K562 (cell line): ENCODE results near the gene MYO18A. TPM values are rescaled to one million over a fixed set of nuclear protein-coding genes. Genes with fewer than 3 reads are reported as not detected.
A peak's percentile ranks its signal among the peaks of the same experiment; 100 is the strongest.

Experiments
- CHD4 ChIP-seq: fragments of 200-600 bp; sonication (generic); IDR thresholded peaks from 3 replicates; pipeline ENCODE4 v1.6.1; 2012; ENCODE audit warnings: low read depth, mild to moderate bottlenecking, mixed read lengths, low read length, inconsistent platforms; ENCODE audit not compliant: insufficient read depth, insufficient replicate concordance, poor library complexity, severe bottlenecking
- ELF4 ChIP-seq: fragments of 450-650 bp; formaldehyde crosslinking; IDR thresholded peaks from 2 replicates; pipeline ENCODE4 v1.4.0; 2022; ENCODE audit warnings: missing genetic modification characterization
- FOXP1 ChIP-seq: sonication (generic); formaldehyde crosslinking; IDR thresholded peaks from 2 replicates; pipeline ENCODE4 v1.8.0; 2022; ENCODE audit warnings: mild to moderate bottlenecking, missing genetic modification reagents
- HMBOX1 ChIP-seq: sonication (generic); IDR thresholded peaks from 2 replicates; pipeline ENCODE4 v1.6.1; 2016
- HOXB6 ChIP-seq: fragments of 250-450 bp; sonication (Bioruptor Pico); IDR thresholded peaks from 2 replicates; pipeline ENCODE4 v1.5.1; 2022; ENCODE audit warnings: mild to moderate bottlenecking, borderline replicate concordance
- LEF1 ChIP-seq: fragments of 450-650 bp; IDR thresholded peaks from 2 replicates; pipeline ENCODE4 v1.6.1; 2016; ENCODE audit warnings: mild to moderate bottlenecking
- NFYB ChIP-seq: IDR thresholded peaks from 2 replicates; pipeline ENCODE4 v1.6.1; 2011; ENCODE audit warnings: mild to moderate bottlenecking, moderate library complexity; ENCODE audit not compliant: insufficient read length; ENCODE audit errors: extremely low read depth
- PURB ChIP-seq: sonication (generic); formaldehyde crosslinking; IDR thresholded peaks from 2 replicates; pipeline ENCODE4 v1.9.0; 2021; ENCODE audit warnings: low read depth, mild to moderate bottlenecking, missing genetic modification reagents
- SIN3B ChIP-seq: fragments of 450-650 bp; IDR thresholded peaks from 2 replicates; pipeline ENCODE4 v1.6.1; 2017; ENCODE audit warnings: low read depth, mild to moderate bottlenecking, moderate library complexity
- SUPT5H ChIP-seq: fragments of 450-650 bp; IDR thresholded peaks from 2 replicates; pipeline ENCODE4 v1.6.1; 2016
- TAF1 ChIP-seq: IDR thresholded peaks from 2 replicates; pipeline ENCODE4 v1.6.1; 2011; ENCODE audit warnings: mild to moderate bottlenecking, low read length, moderate library complexity; ENCODE audit not compliant: insufficient read depth, control insufficient read depth, severe bottlenecking; ENCODE audit errors: extremely low read depth
- TEAD4 ChIP-seq, 2 experiments: sonication (generic) in 1 of 2; formaldehyde crosslinking in 1 of 2; IDR thresholded peaks; 2 replicates each; pipeline versions ENCODE4 v1.6.1 to v1.8.0; 2012 to 2022; ENCODE audit warnings: borderline replicate concordance in 1 of 2, inconsistent platforms in 1 of 2, low read length in 1 of 2, mild to moderate bottlenecking in 1 of 2, missing genetic modification reagents in 1 of 2
- XRCC5 ChIP-seq: fragments of 200-400 bp; formaldehyde crosslinking; IDR thresholded peaks from 2 replicates; pipeline ENCODE4 v1.6.1; 2017; ENCODE audit warnings: low read depth, mild to moderate bottlenecking, low read length
- ZBTB1 ChIP-seq: sonication (generic); formaldehyde crosslinking; IDR thresholded peaks from 2 replicates; pipeline ENCODE4 v1.8.1; 2023; ENCODE audit warnings: missing genetic modification reagents, low read depth, mild to moderate bottlenecking, borderline replicate concordance
- ZNF384 ChIP-seq: IDR thresholded peaks from 2 replicates; pipeline ENCODE4 v1.6.1; 2012; ENCODE audit warnings: low read depth, low read length, improper control_type of control experiment
- ZNF57 ChIP-seq: fragments of 450-650 bp; formaldehyde crosslinking; IDR thresholded peaks from 2 replicates; pipeline ENCODE4 v1.4.0; 2020; ENCODE audit warnings: mild to moderate bottlenecking, moderate library complexity
- ZNF695 ChIP-seq: fragments of 450-650 bp; formaldehyde crosslinking; IDR thresholded peaks from 2 replicates; pipeline ENCODE4 v1.4.0; 2020; ENCODE audit warnings: mild to moderate bottlenecking, moderate library complexity
- polyA plus RNA-seq, 8 experiments: library from polyadenylated mRNA; depleted of rRNA in 4 of 8; stranded (reverse) in 5 of 8; unstranded in 3 of 8; fragments of >200 nt; fragmentation: Nextera tagmentation in 2 of 8; fragmentation: Illumina TruSeq in 1 of 8; extraction: Ambion mirVana in 2 of 8; extraction: Trizol in 1 of 8; gene quantifications; 2 replicates each; pipeline versions ENCODE4 v1.2.1 to v1.2.3, GENCODE V29; 2011 to 2014; ENCODE audit warnings: inconsistent platforms in 1 of 8, missing spikeins in 1 of 8
- total RNA-seq, 7 experiments: library from RNA; depleted of rRNA in 6 of 7; stranded (reverse); fragments of >200 nt in 6 of 7; fragmentation: Illumina TruSeq in 2 of 7; extraction: Trizol in 2 of 7; gene quantifications; 2 replicates each; pipeline versions ENCODE4 v1.2.1 to v1.2.3, GENCODE V29; 2011 to 2021; ENCODE audit warnings: low replicate concordance in 1 of 7
- TF ChIP-seq, protein P1 (sequence below): sonication (generic); formaldehyde crosslinking; IDR thresholded peaks from 2 replicates; pipeline ENCODE4 v1.8.1; 2022; ENCODE audit warnings: missing genetic modification reagents
- TF ChIP-seq, protein P2 (sequence below): fragments of 450-650 bp; formaldehyde crosslinking; IDR thresholded peaks from 2 replicates; pipeline ENCODE4 v1.4.0; 2020; ENCODE audit warnings: mild to moderate bottlenecking, moderate library complexity
- TF ChIP-seq, protein P3 (sequence below): sonication (generic); formaldehyde crosslinking; IDR thresholded peaks from 2 replicates; pipeline ENCODE4 v1.8.0; 2022; ENCODE audit warnings: mild to moderate bottlenecking, missing genetic modification reagents
- TF ChIP-seq, protein P4 (sequence below): fragments of 450-650 bp; IDR thresholded peaks from 2 replicates; pipeline ENCODE4 v1.6.1; 2016
- TF ChIP-seq, protein P5 (sequence below): fragments of 250-450 bp; sonication (Bioruptor Pico); IDR thresholded peaks from 2 replicates; pipeline ENCODE4 v1.8.0; 2021; ENCODE audit warnings: moderate library complexity, mild to moderate bottlenecking, inconsistent platforms

The MYO18A gene
- total and polyA plus RNA-seq, 9 of the 15 experiments (the other 6 are each of a cell fraction or from before 2014, with no cell fraction given) = 2.5 to 65.4 (median 17.1) TPM

DNA sequence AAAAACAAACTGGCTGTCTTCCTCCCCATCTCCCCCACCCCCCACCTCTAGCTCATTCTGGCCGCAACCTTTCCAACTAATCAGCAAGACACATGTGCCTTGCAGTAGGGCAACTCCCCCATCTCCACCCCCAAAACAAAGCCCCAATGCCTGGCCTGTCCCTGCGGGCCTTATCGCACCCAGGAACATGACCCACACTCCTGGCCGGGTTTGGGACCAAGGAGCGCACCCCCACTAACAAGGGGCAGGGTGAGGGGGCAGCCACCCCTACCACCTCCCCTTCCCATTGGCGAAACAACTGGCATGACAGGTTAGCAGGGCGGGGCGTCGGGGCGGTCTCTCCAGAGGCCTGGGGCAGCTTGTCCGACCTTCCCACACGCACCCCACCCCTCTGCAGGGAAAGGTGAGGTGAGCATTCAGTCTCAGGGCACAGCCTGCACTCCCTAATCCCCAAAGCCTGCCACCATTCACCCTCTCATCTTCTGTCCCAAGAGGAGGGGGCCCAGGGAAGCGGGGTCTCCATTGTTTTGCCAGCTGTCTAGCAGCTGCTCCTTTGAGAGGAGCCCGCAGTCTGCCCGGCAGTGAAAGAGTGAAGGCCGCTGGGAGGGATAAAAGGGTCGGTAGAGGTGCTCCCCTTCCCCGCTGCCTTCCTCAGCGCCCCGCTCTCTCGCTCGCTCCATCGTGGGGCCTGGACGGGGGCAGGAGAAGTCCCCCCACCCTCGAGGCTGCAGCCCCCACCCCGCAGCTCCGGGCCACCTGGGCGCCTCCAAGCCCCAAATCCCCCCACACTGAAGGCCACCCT, 765 bp downstream of the MYO18A start (continued):
- no peak for TF ChIP-seq ZBTB1 (CRISPR knock-in tag)
- no peak for TF ChIP-seq ELF4
- 0 out of 2 replicates have a peak, but pooled peaks have one; percentile 25 for TF ChIP-seq ZNF384
- no peak for TF ChIP-seq SIN3B
- peak; percentile 55 for TF ChIP-seq SUPT5H
- TF ChIP-seq, protein P1, sequence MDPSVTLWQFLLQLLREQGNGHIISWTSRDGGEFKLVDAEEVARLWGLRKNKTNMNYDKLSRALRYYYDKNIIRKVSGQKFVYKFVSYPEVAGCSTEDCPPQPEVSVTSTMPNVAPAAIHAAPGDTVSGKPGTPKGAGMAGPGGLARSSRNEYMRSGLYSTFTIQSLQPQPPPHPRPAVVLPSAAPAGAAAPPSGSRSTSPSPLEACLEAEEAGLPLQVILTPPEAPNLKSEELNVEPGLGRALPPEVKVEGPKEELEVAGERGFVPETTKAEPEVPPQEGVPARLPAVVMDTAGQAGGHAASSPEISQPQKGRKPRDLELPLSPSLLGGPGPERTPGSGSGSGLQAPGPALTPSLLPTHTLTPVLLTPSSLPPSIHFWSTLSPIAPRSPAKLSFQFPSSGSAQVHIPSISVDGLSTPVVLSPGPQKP (CRISPR knock-in tag) = no peak
- no peak for TF ChIP-seq FOXP1
- peak; percentile 89 for TF ChIP-seq TEAD4 (IDR thresholded peaks at IDR 0.05; ENCODE audit: low read length)
- no peak for TF ChIP-seq TEAD4 (CRISPR knock-in tag; IDR thresholded peaks at IDR 0.05; ENCODE audit: borderline replicate concordance)
- TF ChIP-seq ZNF57 (CRISPR knock-in tag) = no peak
- peak; percentile 5 for TF ChIP-seq NFYB
- TF ChIP-seq, protein P2, sequence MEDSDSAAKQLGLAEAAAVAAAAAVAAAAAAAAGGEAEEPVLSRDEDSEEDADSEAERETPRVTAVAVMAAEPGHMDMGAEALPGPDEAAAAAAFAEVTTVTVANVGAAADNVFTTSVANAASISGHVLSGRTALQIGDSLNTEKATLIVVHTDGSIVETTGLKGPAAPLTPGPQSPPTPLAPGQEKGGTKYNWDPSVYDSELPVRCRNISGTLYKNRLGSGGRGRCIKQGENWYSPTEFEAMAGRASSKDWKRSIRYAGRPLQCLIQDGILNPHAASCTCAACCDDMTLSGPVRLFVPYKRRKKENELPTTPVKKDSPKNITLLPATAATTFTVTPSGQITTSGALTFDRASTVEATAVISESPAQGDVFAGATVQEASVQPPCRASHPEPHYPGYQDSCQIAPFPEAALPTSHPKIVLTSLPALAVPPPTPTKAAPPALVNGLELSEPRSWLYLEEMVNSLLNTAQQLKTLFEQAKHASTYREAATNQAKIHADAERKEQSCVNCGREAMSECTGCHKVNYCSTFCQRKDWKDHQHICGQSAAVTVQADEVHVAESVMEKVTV (CRISPR knock-in tag) = no peak
- TF ChIP-seq PURB = no peak
- peak; percentile 93 for TF ChIP-seq LEF1
- TF ChIP-seq, protein P3, sequence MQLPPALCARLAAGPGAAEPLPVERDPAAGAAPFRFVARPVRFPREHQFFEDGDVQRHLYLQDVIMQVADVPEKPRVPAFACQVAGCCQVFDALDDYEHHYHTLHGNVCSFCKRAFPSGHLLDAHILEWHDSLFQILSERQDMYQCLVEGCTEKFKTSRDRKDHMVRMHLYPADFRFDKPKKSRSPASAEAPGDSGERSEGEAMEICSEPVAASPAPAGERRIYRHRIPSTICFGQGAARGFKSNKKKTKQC = peak; percentile 23; the same call in 1 of the 2 replicates
- no peak for TF ChIP-seq ZNF695 (CRISPR knock-in tag)
- TF ChIP-seq, protein P4, sequence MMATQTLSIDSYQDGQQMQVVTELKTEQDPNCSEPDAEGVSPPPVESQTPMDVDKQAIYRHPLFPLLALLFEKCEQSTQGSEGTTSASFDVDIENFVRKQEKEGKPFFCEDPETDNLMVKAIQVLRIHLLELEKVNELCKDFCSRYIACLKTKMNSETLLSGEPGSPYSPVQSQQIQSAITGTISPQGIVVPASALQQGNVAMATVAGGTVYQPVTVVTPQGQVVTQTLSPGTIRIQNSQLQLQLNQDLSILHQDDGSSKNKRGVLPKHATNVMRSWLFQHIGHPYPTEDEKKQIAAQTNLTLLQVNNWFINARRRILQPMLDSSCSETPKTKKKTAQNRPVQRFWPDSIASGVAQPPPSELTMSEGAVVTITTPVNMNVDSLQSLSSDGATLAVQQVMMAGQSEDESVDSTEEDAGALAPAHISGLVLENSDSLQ = peak; percentile 52; the same call in 1 of the 2 replicates
- TF ChIP-seq TAF1 = peak; percentile 55
- no peak for TF ChIP-seq CHD4
- TF ChIP-seq HOXB6 (CRISPR knock-in tag) = no peak
- peak; percentile 72; the same call in 1 of the 2 replicates for TF ChIP-seq HMBOX1
- TF ChIP-seq, protein P5, sequence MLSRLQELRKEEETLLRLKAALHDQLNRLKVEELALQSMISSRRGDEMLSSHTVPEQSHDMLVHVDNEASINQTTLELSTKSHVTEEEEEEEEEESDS (CRISPR knock-in tag) = no peak
- peak; percentile 81 for TF ChIP-seq XRCC5
